Activated CD8-positive, alpha-beta T cell treated with anti-CD3 and anti-CD28 coated beads for 36 hours (primary cell): ENCODE results near the gene NPHP4. TPM values are rescaled to one million over a fixed set of nuclear protein-coding genes. Genes with fewer than 3 reads are reported as not detected.

ENCODE experiments used
- ATAC-seq: fragments of 200-7000 bp; cut with Tn5 transposase; one replicate; pipeline ENCODE4 v1.10.0; 2021; ENCODE audit warnings: mild to moderate bottlenecking, moderate library complexity
- CTCF ChIA-PET: fragments of 350-600 bp; sonication (Branson Sonifier 250); formaldehyde crosslinking; loops from one replicate; lab custom pipeline; 2021; ENCODE audit warnings: antibody characterized with exemption; lab: Charles Lee
- POLR2A ChIA-PET: fragments of 350-600 bp; sonication (Branson Sonifier 250); formaldehyde crosslinking; loops from one replicate; lab custom pipeline; 2021; ENCODE audit warnings: antibody characterized with exemption; lab: Charles Lee
- DNase-seq: peaks from one replicate; pipeline ENCODE4 v3.0.0-alpha.2; 2020
- H3K27ac Mint-ChIP-seq: one replicate; pipeline ENCODE4 v1.8.0; 2021; ENCODE audit warnings: mild to moderate bottlenecking, mixed read lengths
- H3K27me3 Mint-ChIP-seq: one replicate; pipeline ENCODE4 v1.8.0; 2021; ENCODE audit warnings: mixed read lengths
- H3K36me3 Mint-ChIP-seq: one replicate; pipeline ENCODE4 v1.8.0; 2021; ENCODE audit warnings: low read depth, mixed read lengths
- H3K4me1 Mint-ChIP-seq: one replicate; pipeline ENCODE4 v1.8.0; 2021; ENCODE audit warnings: low read depth, mixed read lengths
- H3K4me3 Mint-ChIP-seq: one replicate; pipeline ENCODE4 v1.8.0; 2021; ENCODE audit warnings: mild to moderate bottlenecking, moderate library complexity, mixed read lengths
- H3K9me3 Mint-ChIP-seq: one replicate; pipeline ENCODE4 v1.8.0; 2021; ENCODE audit warnings: mixed read lengths
- intact Hi-C: fragments of 100-400 bp; cut with micrococcal nuclease; formaldehyde crosslinking; loops from one replicate; pipeline ENCODE4 v1.10.0; 2022
- total RNA-seq, 2 experiments: library from RNA; stranded (reverse); gene quantifications; one replicate each; pipeline ENCODE4 v1.2.3, GENCODE V29; 2021
- TF ChIP-seq, protein P1 (sequence below): fragments of 200-600 bp; IDR thresholded peaks from one replicate; pipeline ENCODE4 v1.8.0; 2022; ENCODE audit warnings: antibody characterized with exemption, mild to moderate bottlenecking

NPHP4 gene
- total RNA-seq, 2 experiments from 2014 or later, result 16.5 to 16.8 TPM

DNA sequence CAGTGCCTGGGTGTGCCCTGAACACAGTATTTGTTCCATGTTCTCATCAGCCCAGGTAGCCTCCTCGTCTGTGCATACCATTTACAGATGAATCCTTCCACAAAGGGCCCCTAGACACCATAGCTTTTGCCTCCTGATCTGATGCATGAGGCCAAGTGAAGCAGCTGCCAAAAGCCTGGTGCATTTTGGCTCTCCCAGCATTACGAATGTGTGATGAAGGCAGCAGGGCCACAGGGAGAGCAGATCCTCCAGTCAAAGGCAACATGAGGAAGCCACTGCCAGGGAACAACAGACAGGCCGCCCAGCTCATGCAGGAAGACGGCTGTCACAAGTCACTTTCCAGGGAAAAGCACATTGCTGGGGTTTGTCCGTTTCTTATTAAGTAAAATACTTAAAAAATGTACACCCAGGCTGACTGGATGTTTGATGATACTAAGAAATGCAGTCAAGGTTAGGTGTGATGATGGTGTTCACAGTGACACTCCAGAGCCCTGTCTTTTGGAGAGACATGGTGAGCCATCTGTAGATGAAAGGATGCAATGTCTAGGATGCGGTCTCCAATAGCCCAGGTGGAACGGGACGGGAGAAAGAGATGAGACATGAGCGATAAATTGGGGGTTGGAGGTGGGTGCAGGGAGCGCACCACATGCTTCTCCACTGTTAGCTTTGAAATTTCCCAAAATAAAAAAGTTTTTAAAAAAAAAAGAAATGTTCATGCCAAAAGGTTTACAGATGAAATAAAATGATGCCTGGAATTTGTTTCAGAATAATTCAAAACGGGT, 48.7 kb downstream of the NPHP4 start:
- POLR2A ChIA-PET, result no interaction called here
- Mint-ChIP-seq H3K4me1 (no peaks in the 10 kb centered on the region), H3K27me3 (no peaks in the 10 kb centered on the region), H3K36me3 (peaks cover 12% of the 10 kb centered on the region), H3K27ac (no peak overlapping the region), H3K9me3 (no peaks in the 10 kb centered on the region), H3K4me3 (no peak overlapping the region)
- TF ChIP-seq, protein P1, sequence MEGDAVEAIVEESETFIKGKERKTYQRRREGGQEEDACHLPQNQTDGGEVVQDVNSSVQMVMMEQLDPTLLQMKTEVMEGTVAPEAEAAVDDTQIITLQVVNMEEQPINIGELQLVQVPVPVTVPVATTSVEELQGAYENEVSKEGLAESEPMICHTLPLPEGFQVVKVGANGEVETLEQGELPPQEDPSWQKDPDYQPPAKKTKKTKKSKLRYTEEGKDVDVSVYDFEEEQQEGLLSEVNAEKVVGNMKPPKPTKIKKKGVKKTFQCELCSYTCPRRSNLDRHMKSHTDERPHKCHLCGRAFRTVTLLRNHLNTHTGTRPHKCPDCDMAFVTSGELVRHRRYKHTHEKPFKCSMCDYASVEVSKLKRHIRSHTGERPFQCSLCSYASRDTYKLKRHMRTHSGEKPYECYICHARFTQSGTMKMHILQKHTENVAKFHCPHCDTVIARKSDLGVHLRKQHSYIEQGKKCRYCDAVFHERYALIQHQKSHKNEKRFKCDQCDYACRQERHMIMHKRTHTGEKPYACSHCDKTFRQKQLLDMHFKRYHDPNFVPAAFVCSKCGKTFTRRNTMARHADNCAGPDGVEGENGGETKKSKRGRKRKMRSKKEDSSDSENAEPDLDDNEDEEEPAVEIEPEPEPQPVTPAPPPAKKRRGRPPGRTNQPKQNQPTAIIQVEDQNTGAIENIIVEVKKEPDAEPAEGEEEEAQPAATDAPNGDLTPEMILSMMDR, result no peak
- intact Hi-C loops, result no loop called here
- ATAC-seq (no peak), DNase-seq (no peak)
- CTCF ChIA-PET, result no interaction called here

GRCh38 chr1:5941671-5942070, 50.6 kb downstream of the NPHP4 start:
- TF ChIP-seq, protein P1, result no peak
- no peak overlapping the region for H3K4me3 Mint-ChIP-seq
- intact Hi-C loops, result no loop called here
- ChIA-PET CTCF (no interaction called here), POLR2A (no interaction called here)
- no peak for DNase-seq
- no peaks in the 10 kb centered on the region for H3K9me3 Mint-ChIP-seq
- no peaks in the 10 kb centered on the region for H3K27me3 Mint-ChIP-seq
- H3K4me1 Mint-ChIP-seq, result no peaks in the 10 kb centered on the region
- peaks cover 6% of the 10 kb centered on the region for H3K36me3 Mint-ChIP-seq
- ATAC-seq, result no peak
- no peak overlapping the region for H3K27ac Mint-ChIP-seq

- Mint-ChIP-seq H3K27me3 (no peaks in the 10 kb centered on the region), H3K9me3 (no peaks in the 10 kb centered on the region), H3K27ac (no peak overlapping the region), H3K4me1 (no peaks in the 10 kb centered on the region), H3K4me3 (no peak overlapping the region), H3K36me3 (peaks cover 6% of the 10 kb centered on the region)
- no peak for ATAC-seq
- ChIA-PET CTCF (no interaction called here), POLR2A (no interaction called here)
- TF ChIP-seq, protein P1, result no peak
- intact Hi-C loops, result no loop called here
- no peak for DNase-seq
Measured at GRCh38 chr1:5940723-5941407, 51.4 kb downstream of the NPHP4 start.

- Mint-ChIP-seq H3K9me3 (no peaks in the 10 kb centered on the region), H3K36me3 (no peaks in the 10 kb centered on the region), H3K27ac (no peak overlapping the region), H3K27me3 (no peaks in the 10 kb centered on the region), H3K4me1 (no peaks in the 10 kb centered on the region), H3K4me3 (no peak overlapping the region)
- CTCF ChIA-PET, result no interaction called here
- POLR2A ChIA-PET, result interaction anchor here (0.8 kb wide), 1 partner anchor 77 kb away, joined by 3 read pairs; no protein-coding TSS in a partner anchor
- TF ChIP-seq, protein P1, result no peak
- intact Hi-C loops, result no loop called here
- no peak for ATAC-seq
- DNase-seq, result no peak
Measured at GRCh38 chr1:5939271-5940170, 52.7 kb downstream of the NPHP4 start.
